GM18867 (cell line): ENCODE results near the gene SLC8A3.

ENCODE experiments used
- ATAC-seq: cut with Tn5 transposase; IDR thresholded peaks from one replicate; pipeline ENCODE4 v1.9.1; 2021; ENCODE audit warnings: mild to moderate bottlenecking, moderate library complexity; ENCODE audit not compliant: unreplicated experiment

The SLC8A3 gene

DNA sequence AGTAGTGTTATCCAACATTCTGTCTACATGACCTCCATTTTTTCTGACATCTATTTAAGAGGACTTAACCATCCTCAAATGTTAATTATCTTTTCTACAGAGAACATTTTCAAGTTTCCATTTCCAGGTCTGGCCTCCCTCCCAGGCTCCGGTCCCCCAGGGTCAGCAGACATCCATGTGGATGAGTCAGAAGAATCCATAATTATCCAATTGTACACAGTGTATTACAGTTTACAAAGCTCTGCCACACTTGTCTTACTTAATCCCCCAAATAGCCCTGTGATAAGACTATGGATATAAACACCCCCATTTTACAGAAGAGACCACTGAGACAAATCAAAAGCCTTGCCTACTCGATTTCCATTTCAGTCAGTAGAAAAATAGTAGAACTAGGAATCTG lies 65.0 kb downstream of the SLC8A3 start:
- ATAC-seq: no peak

DNA sequence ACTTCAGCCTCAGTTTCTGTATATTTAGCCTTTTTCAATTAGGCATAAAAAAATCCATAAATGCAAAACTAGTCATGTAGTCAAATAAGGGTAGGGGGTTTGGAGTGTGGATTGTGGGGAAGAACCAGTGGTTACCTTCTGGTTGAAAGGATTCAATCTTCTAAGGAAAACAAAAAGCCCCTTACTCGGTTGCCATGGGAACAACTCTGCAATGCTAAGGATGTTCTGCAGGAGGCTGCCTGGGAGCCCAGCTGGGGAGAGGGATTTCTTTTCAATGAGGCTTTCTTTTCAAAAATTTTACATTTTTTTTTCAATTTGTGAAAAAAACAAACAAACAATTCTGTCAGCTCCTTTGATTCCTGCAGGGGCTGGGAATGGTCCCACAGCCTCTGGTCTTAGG lies 67.2 kb downstream of the SLC8A3 start:
- no peak for ATAC-seq

DNA sequence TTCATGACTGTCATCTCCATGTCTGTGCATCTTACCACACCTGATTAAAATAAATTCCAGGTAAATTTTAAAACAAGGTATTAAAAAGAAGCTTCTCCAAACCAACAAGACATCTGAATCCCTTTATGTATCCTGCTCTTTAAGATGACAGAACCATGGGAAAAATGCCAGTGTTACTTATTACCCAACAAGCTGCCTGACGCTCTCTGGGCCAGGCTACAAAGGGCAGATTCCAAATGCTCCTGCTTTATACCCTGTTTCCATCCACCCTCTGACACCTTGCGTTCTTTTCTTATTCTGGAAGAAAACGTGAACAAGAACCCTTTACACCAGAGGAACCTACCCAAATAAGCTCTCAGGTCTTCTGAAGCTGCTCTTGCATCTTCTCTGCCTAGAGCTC lies 70.7 kb downstream of the SLC8A3 start:
- no peak for ATAC-seq

DNA sequence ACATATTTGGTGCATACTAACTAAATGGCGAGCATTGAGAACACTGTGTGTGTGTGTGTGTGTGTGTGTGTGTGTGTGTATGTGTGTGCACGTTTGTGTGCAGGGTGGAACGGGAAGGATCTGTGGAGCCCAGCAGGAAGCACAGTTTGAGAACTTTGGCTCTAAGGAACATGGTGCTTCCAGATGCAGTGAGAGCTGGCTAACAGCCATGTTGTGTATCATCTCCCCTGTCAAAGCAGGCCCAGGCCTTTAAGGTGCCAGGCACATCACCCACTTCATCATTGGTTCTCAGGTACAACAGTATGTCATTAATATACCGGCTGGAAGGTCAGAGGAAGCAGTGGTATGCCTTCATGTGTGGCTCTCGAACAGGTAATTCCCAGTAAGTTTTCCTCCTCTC lies 72.5 kb downstream of the SLC8A3 start:
- ATAC-seq: no peak

DNA sequence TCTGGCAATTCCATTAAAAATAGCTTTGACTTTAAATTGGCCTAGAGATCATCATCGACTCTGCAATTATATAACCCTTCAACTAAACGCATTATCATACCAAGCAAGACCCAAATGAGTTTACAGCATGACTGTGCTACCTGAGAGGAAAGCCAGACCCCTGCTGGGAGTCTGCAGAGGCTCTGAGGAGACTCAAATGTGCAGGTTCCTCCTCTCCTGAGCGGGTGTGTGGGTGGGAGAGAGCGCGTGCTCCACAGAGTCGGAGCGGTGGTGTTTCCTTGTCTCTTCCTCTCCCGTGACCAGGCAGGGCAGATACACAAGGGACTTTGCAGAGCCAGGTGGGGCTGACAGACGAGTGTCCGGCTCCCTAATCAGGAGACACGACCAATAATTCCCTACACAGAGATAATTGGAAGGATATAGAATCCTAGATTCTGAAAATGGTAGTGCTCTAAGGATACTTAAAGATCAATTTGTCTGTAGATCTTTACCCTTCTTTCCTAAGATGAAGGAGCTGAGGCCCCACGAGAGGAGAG lies 74.1 kb downstream of the SLC8A3 start:
- no peak for ATAC-seq

DNA sequence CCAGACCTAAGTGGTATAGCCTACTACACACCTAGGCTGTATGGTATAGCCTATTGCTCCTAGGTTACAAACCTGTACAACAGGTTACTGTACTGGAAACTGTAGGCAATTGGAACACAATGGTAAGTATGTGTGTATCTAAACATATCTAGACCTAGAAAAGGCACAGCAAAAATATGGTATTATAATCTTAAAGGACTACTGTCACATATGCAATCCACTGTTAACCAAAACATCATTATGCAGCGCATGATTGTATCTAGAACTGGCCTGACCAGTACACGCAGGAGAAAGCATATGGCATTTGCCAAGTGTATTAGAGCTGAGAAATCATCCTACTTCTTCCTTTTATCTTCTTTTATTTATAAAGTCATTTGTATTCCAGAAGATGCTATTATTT lies 75.5 kb downstream of the SLC8A3 start:
- no peak for ATAC-seq

DNA sequence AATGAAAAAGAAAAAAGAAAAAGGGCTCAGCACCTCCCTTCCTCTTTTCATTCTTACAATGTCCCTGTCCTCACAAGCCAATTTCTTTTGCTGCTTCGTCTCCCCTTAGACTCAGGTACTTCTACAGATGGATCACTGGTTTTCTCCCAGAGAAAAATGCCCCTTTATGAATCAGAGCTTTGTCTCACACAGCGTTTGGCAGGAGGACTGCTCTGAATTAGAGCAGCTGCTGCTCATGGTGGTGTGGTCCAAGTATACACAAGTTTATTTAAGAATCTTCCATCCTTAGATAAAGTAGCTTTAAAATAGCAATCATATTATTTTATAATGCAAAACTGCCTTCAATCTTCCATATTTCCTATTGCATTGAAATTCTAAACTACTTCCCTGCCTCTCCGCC lies 80.3 kb downstream of the SLC8A3 start:
- ATAC-seq: no peak

DNA sequence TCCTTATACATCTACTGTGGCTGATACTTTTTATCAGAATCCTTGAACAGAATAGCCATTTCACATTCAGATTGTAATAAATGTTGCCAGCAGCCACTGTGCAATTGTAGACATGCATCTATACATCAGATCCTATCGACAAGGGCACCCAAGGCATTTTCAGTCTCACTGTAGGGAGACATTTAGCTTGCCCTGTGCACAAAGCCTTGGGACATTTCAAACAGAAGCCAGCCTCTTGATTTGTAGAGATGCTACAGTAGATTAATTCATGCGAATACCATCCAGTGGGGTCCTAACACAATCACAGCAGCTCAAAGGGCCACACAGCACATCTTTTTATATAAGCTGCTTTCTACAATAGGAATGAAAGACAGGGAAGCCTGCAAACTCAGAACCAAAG lies 81.4 kb downstream of the SLC8A3 start:
- no peak for ATAC-seq

DNA sequence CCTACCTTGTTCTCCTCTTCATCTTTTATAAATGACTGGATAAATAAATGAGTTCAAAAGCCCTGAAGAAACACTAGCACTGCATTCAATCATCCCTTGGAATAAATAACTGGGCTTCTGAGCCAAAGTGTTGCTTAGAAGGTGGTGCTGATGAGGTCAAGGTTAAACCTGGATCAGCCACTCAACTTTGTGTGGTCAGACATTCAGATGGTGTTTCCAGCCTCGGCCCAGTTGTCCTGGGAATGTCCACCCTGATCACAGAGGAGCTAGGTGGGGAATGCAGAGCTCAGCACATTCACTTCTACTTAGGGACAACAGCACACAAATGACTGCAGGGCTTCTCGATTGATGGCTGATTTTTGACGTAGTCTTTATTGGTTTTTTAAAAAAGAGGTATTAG lies 88.7 kb downstream of the SLC8A3 start:
- ATAC-seq: no peak

DNA sequence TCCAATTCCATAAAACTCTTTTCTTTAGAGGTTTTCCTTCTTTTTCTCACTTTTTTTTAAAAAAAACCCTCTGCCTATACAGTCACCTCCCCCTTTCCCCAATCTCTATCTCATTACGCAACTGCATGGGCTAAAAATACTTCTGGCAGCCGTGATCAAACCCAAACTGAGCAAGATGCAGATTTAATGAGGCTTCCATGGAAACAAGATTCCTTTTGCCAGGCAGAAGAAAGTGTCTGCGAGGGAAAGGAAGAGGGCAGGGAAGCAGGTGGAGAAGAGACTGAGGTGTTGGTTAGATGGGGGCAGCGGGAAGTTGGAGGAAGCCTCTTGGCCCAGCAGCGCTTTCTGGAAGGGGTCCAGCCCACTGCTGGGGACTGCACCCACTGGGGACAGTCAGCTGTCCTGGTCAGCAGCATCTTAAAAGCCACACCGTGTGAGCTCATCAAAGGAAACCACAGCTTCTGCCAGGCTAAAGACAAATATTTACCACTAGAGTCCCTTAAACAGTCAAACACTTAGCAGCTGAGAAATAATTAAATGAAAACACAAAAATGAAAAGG lies 90.4 kb downstream of the SLC8A3 start:
- no peak for ATAC-seq

DNA sequence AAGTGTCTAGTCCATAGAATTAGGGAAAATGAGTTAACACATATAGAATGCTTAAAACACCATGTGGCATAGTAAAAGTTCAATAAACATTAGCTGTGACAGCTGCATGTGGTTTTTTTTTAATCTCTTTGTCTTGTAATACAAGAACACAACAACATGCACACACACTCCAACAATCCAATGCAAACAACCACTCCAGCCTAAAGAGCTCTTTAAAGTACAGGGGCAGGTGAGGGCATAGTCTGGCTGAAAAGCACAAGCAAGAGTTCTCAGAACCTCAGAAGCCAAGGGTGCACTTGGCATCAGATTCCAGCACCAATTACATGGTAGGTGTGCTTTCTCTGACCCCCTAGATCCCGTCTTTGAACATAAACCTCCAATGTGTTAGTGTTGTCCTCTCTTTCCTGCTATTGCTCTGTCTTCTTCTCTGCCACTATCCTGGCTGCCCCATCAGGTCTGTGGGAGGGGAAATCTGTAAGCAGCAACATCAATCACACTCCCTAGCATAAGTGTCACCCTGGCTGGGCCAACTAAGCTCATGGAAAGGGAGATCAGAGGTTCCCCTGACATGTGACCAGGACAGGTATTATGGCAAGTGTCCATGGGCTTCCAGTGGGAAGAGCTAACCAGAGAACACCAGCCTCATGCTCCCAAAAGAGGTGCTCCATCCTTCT lies 91.0 kb downstream of the SLC8A3 start:
- no peak for ATAC-seq

DNA sequence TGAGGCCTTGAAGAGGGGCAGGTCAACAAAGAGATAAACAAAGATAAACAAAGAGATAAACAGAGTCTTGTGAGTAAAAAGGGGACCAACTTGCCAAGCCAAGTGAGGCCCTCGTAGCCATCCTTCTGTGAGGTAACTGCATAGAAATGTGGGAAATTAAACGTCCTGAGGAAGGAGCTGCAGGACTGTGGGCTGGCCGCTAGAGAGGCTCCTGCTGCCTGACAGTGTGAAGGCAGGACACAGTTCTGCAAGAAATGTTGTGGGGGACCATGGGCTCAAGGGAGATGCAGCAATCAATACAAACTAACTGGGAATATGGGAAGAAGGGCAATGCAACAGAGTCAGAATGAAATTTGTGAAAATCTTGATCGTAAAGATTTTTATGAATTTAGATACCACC lies 91.9 kb downstream of the SLC8A3 start:
- ATAC-seq: no peak

DNA sequence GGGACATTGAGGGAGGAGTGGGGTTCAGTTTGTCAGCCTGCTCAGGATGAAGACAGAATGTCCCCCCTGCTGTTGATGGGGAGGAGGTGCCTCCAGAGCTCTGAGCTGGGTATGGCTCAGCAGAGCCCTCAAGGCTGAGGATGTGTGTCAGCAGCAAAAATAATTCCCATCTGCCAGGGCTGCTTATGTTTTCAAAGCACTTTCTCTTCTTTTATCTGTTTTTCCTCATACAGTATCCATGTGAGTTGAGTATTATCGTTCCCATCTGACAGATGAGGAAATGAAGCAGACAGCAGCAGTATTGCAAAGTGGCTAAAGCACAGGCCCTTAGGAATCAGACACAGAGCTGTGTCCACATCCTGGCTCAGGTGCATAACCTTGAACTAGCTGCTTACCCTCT lies 94.1 kb downstream of the SLC8A3 start:
- no peak for ATAC-seq

DNA sequence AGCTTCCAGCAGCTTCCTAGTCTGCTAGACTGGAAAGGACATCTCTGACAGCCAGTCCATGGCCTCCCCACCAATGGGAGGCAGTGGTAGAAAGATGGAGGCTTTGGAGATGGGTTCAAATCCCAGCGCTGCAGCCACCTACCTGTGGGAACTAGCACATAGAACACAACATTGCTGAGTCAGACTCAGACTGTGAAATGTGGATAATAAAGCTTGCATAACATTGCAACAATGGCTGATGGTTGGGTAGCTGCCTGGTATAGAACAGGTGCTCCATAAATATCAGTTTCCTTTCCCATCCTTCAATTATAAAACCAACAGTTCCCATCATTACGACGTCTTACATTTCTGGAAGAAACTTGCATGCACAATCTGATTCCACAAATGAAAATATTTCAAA lies 94.6 kb downstream of the SLC8A3 start:
- ATAC-seq: no peak

DNA sequence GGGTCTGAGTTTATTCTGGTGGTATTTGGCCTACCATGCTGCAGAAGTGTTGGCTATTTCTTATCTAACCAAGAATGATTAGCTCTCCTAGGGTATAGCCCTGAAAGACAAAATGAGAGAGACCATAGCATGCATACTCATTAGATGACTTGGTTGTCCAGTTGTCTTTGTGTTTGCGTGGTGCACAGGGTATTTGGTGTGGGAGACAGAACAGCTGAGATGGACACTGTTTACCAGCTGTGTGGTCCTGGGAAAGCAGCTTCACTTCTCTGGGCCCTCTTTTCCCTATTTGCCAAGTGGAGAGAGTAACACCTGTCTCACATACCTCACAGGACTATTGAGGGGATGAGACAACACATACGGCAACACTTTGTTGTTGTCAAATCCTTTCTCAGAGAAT lies 95.6 kb downstream of the SLC8A3 start:
- no peak for ATAC-seq

DNA sequence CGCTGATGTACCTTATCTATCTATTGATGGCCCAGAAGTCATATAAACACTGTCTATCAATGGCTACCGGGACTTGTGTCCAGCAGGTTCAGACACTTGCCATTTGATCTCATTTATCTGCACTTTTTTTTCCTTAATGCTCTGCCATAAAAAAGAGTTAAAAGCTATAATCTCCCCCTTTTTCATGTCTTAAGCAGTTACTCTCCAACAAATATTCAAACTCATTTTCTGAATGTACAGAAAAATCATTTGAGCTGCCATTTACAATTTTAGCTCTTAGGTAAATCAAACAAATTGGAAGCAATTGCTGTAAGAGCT lies 101.4 kb downstream of the SLC8A3 start:
- ATAC-seq: no peak

DNA sequence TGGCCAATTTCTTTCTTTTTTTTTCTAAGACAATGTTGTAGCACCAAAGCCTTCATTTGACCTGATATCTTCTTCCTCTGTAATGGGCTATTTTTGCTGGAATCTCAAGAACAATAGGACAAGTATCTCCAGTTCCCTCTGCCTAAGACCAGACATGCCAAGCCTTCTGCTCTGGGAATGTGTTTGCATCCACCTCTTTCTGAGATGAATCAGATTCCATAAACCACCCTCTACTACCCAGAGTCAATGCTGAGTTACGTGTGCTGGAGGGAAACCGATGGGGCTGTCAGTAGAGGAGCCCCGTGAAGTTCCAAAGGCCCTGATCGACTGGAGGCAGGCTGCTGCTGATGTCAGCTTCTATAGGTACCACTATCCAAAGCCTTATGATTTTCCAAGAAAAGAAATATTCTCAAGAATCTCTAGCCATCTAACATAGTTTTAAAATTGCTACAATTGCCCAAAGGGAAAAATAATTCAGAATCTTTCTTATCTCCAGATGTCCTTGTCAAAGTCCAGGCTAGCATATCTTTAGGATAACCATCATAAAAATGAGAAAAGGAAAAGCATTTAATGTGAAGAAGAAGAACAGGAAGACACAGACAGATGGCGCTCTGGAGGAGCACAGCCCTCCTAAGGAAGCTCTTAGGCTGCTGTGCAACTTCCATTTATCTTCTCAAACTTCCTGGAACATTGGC lies 101.9 kb downstream of the SLC8A3 start:
- no peak for ATAC-seq

DNA sequence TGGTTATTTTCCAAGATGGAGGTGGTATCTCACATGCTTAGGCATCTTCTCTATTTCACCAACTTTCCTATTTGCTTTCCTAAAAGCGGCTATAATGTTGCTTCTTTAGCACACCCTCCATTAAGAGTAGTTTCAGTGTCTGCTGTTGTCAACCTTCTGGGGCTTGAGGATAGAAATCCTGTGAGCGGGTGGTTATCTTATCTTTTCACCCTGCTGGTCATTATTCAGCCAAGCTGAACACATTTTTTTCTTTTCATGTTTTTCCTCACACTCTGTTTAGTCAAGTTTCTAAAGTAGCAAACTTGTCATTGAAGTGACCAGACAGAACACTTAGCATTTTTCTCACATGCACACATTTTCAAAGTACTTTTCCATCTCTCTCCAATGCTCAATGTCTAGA lies 104.5 kb downstream of the SLC8A3 start:
- ATAC-seq: no peak

DNA sequence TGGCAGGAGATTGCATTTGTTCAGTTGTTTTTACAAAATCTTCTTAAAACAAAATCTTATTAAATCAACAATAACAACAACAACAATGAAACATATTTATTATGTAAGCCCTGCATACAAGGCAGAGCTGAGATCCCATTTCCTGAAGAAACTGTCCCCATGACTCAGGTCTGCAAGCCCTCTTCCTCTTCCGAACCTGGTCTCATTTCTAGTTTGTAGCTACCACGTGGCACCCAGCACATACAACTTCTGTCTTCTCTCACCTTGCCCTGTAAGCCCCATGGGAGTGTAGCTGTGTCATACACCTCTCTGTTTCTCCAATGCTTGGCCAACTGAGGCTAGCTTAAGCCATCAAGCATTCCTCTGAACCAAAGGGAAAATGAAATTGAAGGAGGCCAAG lies 106.4 kb downstream of the SLC8A3 start:
- ATAC-seq: no peak

DNA sequence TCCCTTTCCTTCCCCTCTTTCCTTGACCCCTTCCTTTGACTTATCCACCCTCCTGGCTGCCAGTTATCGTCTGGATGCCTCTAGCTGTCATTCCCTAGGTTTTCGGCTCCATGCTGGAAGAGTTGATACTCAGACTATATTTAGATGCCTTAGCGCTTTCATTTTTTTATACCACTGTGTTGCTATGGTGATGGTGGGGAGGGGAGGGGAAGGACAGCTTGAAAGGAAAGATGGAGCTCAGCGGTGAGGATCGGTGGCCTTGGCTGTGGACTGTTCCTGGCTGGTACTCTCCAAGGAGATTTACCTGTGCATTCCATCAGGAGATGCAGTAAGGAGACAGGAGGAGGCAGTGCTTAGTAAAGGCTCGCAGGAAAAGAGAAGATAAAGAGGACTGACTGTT lies 108.7 kb downstream of the SLC8A3 start:
- ATAC-seq: no peak

DNA sequence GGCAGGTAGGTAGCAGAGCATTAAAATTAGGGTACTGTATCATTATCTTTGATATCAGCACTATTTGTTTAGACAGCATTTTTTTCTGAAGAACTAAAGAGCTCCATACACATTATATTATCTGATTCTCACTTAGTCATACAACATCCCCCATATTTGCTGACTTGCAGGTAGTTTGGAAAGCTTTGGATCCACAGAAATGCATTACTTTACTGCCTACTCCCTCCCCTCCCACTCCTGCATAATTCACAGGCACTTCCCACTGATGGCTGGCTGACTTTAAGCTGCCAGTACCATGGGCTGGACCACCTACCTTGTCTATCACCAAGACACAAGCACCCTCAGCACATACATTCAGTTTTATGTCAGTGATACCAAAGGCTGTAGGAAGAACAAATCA lies 110.4 kb downstream of the SLC8A3 start:
- no peak for ATAC-seq

DNA sequence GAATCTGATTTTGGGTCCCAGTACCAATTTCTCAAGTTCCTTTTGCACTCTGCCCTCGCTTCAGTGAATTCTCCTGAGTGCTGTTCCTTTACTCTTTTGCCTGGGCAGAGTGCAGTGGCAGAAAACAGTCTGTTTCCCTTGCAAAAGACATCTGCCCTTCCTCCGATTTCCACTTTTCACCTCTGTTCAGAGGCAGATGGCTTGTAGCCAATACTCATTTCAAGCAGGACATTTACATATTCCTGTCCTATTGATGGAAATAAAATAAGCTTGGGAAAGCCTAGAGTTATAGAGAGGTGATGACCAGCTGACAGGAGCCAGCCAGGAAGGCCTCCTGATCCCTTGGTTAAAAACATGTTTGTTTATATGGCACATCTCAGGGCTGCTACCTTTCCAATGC lies 111.0 kb downstream of the SLC8A3 start:
- no peak for ATAC-seq

DNA sequence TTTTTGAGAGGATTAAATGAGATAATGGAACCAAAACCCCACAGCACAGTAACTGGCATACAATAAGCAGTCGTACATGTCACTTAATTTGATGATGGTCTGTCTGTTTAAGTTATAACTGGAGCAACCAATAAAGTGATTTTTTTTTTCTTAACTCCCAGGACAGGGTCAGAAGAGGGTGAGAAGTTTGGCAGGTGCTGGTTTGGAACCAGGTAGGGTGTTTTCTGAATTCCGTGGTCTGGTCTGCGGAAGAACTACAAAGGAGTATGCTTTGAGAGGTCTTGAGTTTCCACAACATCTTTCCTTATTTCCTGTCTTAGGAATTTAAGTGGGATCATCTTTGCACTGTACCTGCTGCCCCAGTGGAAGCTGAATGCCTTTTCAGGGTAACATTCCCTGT lies 111.7 kb downstream of the SLC8A3 start:
- ATAC-seq: no peak
